B cell (primary cell): ENCODE measurements around the gene ALDOA. TPM values are rescaled to one million over a fixed set of nuclear protein-coding genes. Genes with fewer than 3 reads are reported as not detected.

Source experiments
- ATAC-seq: fragments of 200-7000 bp; cut with Tn5 transposase; one replicate; pipeline ENCODE4 v1.10.0; 2021; ENCODE audit warnings: low read depth, mild to moderate bottlenecking, moderate number of reproducible peaks, moderate library complexity
- CTCF ChIA-PET: fragments of 350-600 bp; sonication (Branson Sonifier 250); formaldehyde crosslinking; loops from one replicate; lab custom pipeline; 2021; ENCODE audit warnings: antibody characterized with exemption, inconsistent platforms; lab: Charles Lee
- POLR2A ChIA-PET: fragments of 350-600 bp; sonication (Branson Sonifier 250); formaldehyde crosslinking; loops from one replicate; lab custom pipeline; 2021; ENCODE audit warnings: antibody characterized with exemption; lab: Charles Lee
- DNase-seq: peaks from one replicate; pipeline ENCODE4 v3.0.0; 2013
- H2AFZ ChIP-seq: 2 replicates; pipeline ENCODE4 v1.6.1; 2012; ENCODE audit warnings: mild to moderate bottlenecking, low read depth, low read length; ENCODE audit not compliant: insufficient read depth, poor library complexity, severe bottlenecking
- H3K27ac ChIP-seq, 2 donors: 1 replicate in 1 of 2; 2 replicates in 1 of 2; pipeline ENCODE4 v1.5.1; 2012 to 2013; ENCODE audit warnings: low read length in 2 of 2, mild to moderate bottlenecking in 2 of 2, moderate library complexity in 1 of 2
- H3K27me3 ChIP-seq, 4 experiments: fragments of 200-600 bp in 1 of 4; sonication (generic) in 1 of 4; replicated peaks in 1 of 4; 1 replicate in 2 of 4; 2 replicates in 2 of 4; pipeline versions ENCODE4 v1.6.1 to v1.7.0; 2013 to 2016; ENCODE audit warnings: low read length in 3 of 4, mild to moderate bottlenecking in 2 of 4, mixed read lengths in 1 of 4, moderate library complexity in 1 of 4; ENCODE audit not compliant: insufficient read depth in 4 of 4, control insufficient read depth in 3 of 4; ENCODE audit errors: control extremely low read depth in 1 of 4
- H3K36me3 ChIP-seq, 2 experiments: replicated peaks in 1 of 2; 1 replicate in 1 of 2; 2 replicates in 1 of 2; pipeline versions ENCODE4 v1.6.1 to v1.7.1; 2013; ENCODE audit warnings: low read length in 1 of 2; ENCODE audit not compliant: insufficient read depth in 2 of 2, control insufficient read depth in 1 of 2; ENCODE audit errors: control extremely low read depth in 1 of 2, extremely low read depth in 1 of 2
- H3K4me1 ChIP-seq, 2 donors: fragments of 200-600 bp in 1 of 2; sonication (generic) in 1 of 2; 1 replicate in 1 of 2; 2 replicates in 1 of 2; pipeline versions ENCODE4 v1.5.1 to v1.6.1; 2013 to 2017; ENCODE audit warnings: low read length in 2 of 2; ENCODE audit not compliant: control insufficient read depth in 2 of 2, insufficient read depth in 2 of 2
- H3K4me2 ChIP-seq: replicated peaks from 2 replicates; pipeline ENCODE3; 2012; ENCODE audit warnings: mild to moderate bottlenecking, low read depth, low read length; ENCODE audit not compliant: poor library complexity, severe bottlenecking
- H3K4me3 ChIP-seq, 5 experiments: fragments of 200-600 bp in 1 of 5; sonication (generic) in 1 of 5; 1 replicate in 3 of 5; 2 replicates in 2 of 5; pipeline versions ENCODE4 v1.5.1 to v1.7.0; 2011 to 2016; ENCODE audit warnings: low read length in 4 of 5, mild to moderate bottlenecking in 4 of 5, low read depth in 2 of 5, control low read depth in 1 of 5, moderate library complexity in 1 of 5; ENCODE audit not compliant: insufficient read depth in 1 of 5; ENCODE audit errors: control extremely low read depth in 1 of 5, extremely low read depth in 1 of 5
- H3K79me2 ChIP-seq: fragments of 200-600 bp; sonication (generic); one replicate; pipeline ENCODE4 v1.6.0; 2016; ENCODE audit warnings: low read length; ENCODE audit not compliant: control insufficient read depth, insufficient read depth
- H3K9ac ChIP-seq: fragments of 200-600 bp; sonication (generic); 2 replicates; pipeline ENCODE4 v1.6.1; 2017; ENCODE audit warnings: mild to moderate bottlenecking, low read length, moderate library complexity
- H3K9me3 ChIP-seq, 3 donors: one replicate each; pipeline versions ENCODE4 v1.6.1 to v1.7.1; 2013; ENCODE audit warnings: low read length in 2 of 3; ENCODE audit not compliant: control insufficient read depth in 2 of 3, insufficient read depth in 1 of 3; ENCODE audit errors: control extremely low read depth in 1 of 3
- H4K20me1 ChIP-seq: 2 replicates; pipeline ENCODE4 v1.6.0; 2012; ENCODE audit warnings: mild to moderate bottlenecking, low read length; ENCODE audit not compliant: insufficient read depth, control insufficient read depth, poor library complexity, severe bottlenecking
- H3K27ac Mint-ChIP-seq: one replicate; pipeline ENCODE4 v1.8.0; 2021; ENCODE audit warnings: mixed read lengths
- H3K27me3 Mint-ChIP-seq: one replicate; pipeline ENCODE4 v1.8.0; 2021; ENCODE audit warnings: mixed read lengths
- H3K4me1 Mint-ChIP-seq: one replicate; pipeline ENCODE4 v1.8.0; 2021; ENCODE audit warnings: mixed read lengths
- H3K4me3 Mint-ChIP-seq: one replicate; pipeline ENCODE4 v1.8.0; 2021; ENCODE audit warnings: mixed read lengths
- H3K9me3 Mint-ChIP-seq: one replicate; pipeline ENCODE4 v1.8.0; 2022; ENCODE audit warnings: mixed read lengths; ENCODE audit not compliant: insufficient read depth
- CTCF ChIP-seq: fragments of 200-600 bp; IDR thresholded peaks from one replicate; pipeline ENCODE4 v1.8.0; 2022; ENCODE audit warnings: antibody characterized with exemption, mild to moderate bottlenecking
- EZH2 ChIP-seq: IDR thresholded peaks from 2 replicates; pipeline ENCODE4 v1.6.1; 2012; ENCODE audit warnings: borderline replicate concordance, low read depth, mild to moderate bottlenecking, moderate library complexity, low read length; ENCODE audit not compliant: insufficient read depth, poor library complexity, severe bottlenecking
- WGBS: methylation state at CpG from one replicate; pipeline ENCODE4 v1.1.5; 2013; ENCODE audit warnings: missing lambda C conversion rate; ENCODE audit not compliant: insufficient coverage; 5-methylcytosine and 5-hydroxymethylcytosine counted together
- intact Hi-C: fragments of 100-400 bp; cut with micrococcal nuclease; formaldehyde crosslinking; loops from one replicate; pipeline ENCODE4 v1.10.0; 2022
- polyA plus RNA-seq: library from polyadenylated mRNA; depleted of rRNA; stranded (reverse); fragments of >200 nt; gene quantifications from 2 replicates; pipeline ENCODE4 v1.2.3, GENCODE V29; 2012
- total RNA-seq, 2 donors: library from RNA; stranded (reverse); fragments of 120-200 nt in 1 of 2; gene quantifications; 1 replicate in 1 of 2; 2 replicates in 1 of 2; pipeline versions ENCODE4 v1.2.3 to v1.2.4, GENCODE V29; 2013 to 2022

The ALDOA gene
- total and polyA plus RNA-seq, 2 donors (not counting 1 experiment from before 2014, with no cell fraction given) = 329 to 343 TPM

DNA sequence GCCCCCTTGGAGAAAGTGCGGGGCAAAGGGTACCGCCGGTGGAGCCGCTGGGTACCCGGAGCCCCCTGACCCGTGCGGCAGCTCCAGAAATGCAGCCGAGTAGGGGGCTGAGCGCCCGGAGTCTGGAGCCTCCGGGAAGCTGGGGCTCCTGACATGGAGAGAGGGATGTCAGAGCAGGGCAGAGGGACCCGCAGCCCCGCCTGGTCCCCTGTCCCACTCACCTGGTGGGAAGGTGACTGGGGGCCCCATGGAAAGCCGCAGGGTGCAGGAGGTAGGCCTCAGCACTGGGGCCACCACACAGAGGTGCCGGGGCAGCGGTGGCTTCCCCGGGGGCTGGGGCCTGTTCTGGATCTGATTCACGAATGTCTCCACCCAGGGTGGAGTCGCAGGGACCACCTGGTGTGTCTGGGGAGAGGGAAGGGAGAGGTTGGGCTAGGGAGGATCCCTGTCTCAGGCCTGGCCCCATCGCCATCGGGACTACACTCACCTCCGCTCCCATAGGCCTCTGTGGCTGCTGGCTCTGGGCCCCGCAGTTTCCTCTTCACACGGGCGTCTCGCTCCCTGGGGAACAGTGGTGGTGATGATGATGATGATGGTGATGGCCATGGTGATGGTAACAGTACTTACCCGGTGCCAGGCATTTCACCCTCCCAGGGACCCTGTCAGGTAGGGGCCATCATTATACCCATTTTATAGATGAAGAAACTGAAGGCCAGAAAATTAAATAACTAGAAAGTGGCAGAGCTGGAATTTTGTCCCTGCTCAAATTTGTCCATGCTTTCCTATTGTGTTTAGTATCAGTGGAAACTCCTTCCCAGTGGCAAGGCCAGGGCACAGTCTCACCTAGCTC is 21.0 kb downstream of the ALDOA start:
- no peak for DNase-seq
- Histone ChIP-seq H3K4me2 (no peak overlapping the region), H3K36me3 (peaks cover 0 to 37% of the 10 kb centered on the region in 2 experiments), H3K27ac (no peak overlapping the region), H3K4me1 (peaks cover 5 to 17% of the 10 kb centered on the region in 2 donors), H4K20me1 (no peaks in the 10 kb centered on the region), H2AFZ (no peak overlapping the region), H3K4me3 (no peak overlapping the region), H3K9ac (no peak overlapping the region), H3K79me2 (no peaks in the 10 kb centered on the region), H3K9me3 (no peaks in the 10 kb centered on the region), H3K27me3 (no peaks in the 10 kb centered on the region)
- Mint-ChIP-seq H3K27ac (peak overlapping the region; percentile 65), H3K4me1 (peaks cover 17% of the 10 kb centered on the region), H3K4me3 (no peak overlapping the region), H3K27me3 (no peaks in the 10 kb centered on the region), H3K9me3 (no peaks in the 10 kb centered on the region)
- ChIA-PET POLR2A (interaction anchor here (0.5 kb wide), 1 partner anchor 319 kb away, joined by 5 read pairs; no protein-coding TSS in a partner anchor), CTCF (no interaction called here)
- no peak for ATAC-seq
- TF ChIP-seq CTCF (no peak), EZH2 (no peak)
- intact Hi-C loops = no loop called here
- 92% methylated on average over 19 of the region's 27 CpGs for WGBS
